MM.1S (cell line): Measurements from ENCODE around the gene SPOCK1.

Experiments
- CTCF ChIP-seq: fragments of 300-600 bp; sonication (generic); IDR thresholded peaks from 2 replicates; pipeline ENCODE4 v1.5.1; 2016; ENCODE audit warnings: antibody characterized with exemption, low read length, mixed read lengths
- EZH2 ChIP-seq: fragments of 300-600 bp; sonication (generic); optimal IDR thresholded peaks from 2 replicates; pipeline ENCODE3; 2017; ENCODE audit warnings: low read depth, mild to moderate bottlenecking, antibody characterized with exemption, low read length, mixed read lengths
- EZH2phosphoT487 ChIP-seq: fragments of 300-600 bp; sonication (generic); IDR thresholded peaks from 2 replicates; pipeline ENCODE4 v1.6.1; 2018; ENCODE audit warnings: antibody characterized with exemption, low read length

DNA sequence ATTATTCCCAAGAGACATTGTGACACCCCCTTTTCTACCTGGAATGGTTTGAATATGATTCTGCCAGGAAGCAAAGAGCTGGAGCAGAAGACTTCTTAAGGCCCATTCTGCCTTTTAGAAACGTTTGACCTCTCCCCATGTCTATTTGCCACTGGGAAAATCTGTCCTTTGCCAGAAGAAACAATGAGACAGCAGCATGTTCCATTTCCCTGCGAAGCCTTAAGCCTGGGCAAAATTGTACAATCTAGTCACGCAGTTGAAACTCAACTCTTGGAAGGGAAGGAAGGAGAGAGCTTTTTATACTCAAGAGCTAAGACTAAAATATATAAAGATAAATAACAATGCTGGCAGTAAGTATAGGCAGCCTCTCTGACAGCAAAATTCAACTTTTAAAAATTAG, 22.1 kb upstream of the SPOCK1 start:
- no peak for TF ChIP-seq CTCF
- TF ChIP-seq EZH2phosphoT487, result no peak
- no peak for TF ChIP-seq EZH2
